Measurements from ENCODE around the gene IP6K2. TPM values are rescaled to one million over a fixed set of nuclear protein-coding genes. Genes with fewer than 3 reads are reported as not detected.

The IP6K2 gene
- polyA plus RNA-seq, 12 donors: 64.8 to 144 (median 77.8) TPM; not detected in 1

DNA sequence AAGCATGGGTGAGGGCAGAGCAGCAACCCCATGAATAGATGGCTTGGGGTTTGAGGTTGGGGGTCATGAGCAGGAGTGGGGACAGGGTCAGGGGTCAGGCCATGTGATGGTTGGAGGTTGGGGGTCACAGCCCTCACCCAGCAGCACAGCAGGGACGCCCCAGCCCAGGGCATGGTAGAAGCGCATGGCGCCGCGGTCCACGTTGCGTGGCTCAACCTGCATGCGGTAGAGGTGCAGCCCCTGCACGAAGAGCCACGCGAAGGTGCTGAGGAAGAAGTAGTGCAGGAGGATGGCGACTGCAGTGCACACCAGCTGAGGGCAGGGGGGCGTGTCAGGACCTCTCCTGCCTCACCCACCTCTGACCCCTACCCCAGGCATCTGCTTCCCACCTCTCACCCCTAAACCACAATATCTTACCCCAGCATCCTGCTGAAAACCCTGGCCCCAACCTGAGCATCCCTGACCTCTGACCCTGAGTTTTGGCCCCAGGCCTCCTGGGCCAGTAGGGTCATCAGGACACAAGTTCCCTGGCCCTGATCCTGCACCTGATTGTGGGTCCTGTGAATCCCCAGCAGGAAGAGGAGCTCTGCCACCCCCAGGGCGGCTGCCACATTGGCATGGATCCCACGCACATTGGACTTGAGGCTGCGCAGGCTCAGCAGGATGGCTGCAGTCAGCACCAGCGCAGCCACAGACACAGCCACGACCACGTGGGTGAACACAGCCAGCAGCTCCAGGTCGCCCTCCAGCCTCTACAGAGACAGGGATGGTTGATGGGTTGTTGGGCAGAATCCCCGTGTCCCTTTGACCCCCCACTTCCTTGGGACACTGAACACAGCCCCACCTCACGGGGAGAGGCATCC lies 71.9 kb downstream of the IP6K2 start:
- DNase-seq: no peak

DNA sequence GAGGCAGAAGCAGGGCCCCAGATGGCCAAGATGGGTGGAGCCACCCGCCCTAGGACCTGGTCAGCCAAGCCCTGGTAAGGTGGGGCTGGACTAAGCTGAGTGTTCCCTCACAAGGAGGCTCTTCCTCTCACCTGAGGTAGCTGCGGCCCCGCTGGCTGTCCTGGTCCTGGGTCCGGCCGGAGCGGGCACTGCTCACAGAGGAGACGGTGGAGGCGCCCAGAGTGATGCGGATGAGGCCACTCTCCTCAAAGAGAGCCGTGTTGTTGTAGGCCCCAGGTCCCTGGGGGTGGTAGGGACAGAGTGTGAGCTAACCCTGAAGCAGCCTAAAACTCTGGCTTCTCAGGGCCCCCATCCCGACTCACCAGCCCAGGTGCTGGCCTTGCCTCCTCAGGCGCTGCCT lies 74.4 kb downstream of the IP6K2 start:
- DNase-seq: no peak

DNA sequence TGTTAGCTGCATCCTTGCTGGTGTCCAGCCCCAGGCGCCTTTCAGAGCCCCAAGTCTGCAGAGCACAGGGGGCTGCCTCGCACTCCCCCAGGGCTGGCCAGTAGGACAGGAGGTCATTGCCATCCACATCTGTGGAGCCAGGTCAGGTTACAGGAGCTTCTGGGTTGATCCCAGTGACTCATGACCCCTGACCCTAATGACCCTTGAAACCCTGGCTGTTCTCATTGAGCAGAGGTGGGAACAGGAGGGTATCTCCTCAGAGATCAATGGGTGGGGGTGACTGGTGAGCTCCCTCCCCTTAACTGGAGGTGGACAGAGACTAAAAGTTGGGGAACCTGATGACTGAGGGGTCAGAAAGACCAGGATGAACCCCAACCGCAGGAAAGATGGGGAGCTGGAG lies 75.6 kb downstream of the IP6K2 start:
- DNase-seq: no peak

DNA sequence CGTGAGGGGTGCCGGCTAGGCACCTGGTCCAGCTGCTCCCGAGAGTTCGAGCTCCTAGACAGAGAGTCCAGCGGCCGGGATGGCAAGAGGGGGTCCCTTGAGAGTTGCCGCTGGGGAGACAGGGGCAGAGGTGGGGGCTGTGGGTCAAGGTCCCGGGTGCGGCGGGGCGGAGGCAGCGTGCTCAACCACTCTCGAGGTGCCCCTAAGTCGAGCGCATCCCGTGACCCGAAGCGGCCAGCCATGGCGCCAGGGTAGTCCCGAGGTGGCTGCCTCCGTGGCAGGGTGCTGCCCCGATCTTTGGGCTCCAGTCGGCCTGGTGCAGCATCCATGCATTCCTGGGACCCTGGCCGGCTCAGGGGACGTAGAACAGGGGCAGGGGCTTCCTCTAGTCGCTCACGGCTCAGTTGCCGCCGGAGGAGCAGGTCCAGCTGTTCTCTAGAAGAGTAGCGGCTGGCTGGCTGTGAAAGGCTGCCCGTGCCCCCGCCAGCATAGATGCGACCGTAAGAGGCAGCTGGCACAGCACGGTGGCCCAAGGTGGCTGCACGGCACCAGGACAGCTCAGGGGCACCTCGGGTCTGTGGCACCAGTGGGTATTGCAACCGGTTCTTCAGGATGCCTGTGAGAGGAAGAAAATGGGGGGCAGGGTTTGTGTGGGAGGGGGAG lies 76.9 kb downstream of the IP6K2 start:
- DNase-seq: no peak

Other genes starting within 250 kb of the IP6K2 start
- 100 to 1,000 TPM in 1 of 12 donors, 10 to 100 TPM in 10, not detected in 1; 51.7 to 115 (median 67.4) TPM for gene SHISA5, start 213.0 kb downstream of the IP6K2 start, polyA plus RNA-seq (ENCODE audit: insufficient read length in 12 of 12)
- 1 to 10 TPM in 10 of 12 donors, not detected in 2; 3.1 to 7.4 (median 5.6) TPM for gene PFKFB4, start 160.4 kb downstream of the IP6K2 start, polyA plus RNA-seq (ENCODE audit: insufficient read length in 12 of 12)
- gene UCN2, start 153.4 kb downstream of the IP6K2 start, polyA plus RNA-seq (ENCODE audit: insufficient read length in 12 of 12): 1 to 10 TPM in 1 of 12 donors, under 1 TPM in 3, not detected in 8; 0.25 to 6.5 (median 0.68) TPM
- 100 to 1,000 TPM in 1 of 12 donors, 10 to 100 TPM in 4, 1 to 10 TPM in 6, not detected in 1; 4.3 to 163 (median 7.9) TPM for gene COL7A1, start 121.9 kb downstream of the IP6K2 start, polyA plus RNA-seq (ENCODE audit: insufficient read length in 12 of 12)
- gene UQCRC1, start 107.6 kb downstream of the IP6K2 start, polyA plus RNA-seq (ENCODE audit: insufficient read length in 12 of 12): 100 to 1,000 TPM in 11 of 12 donors, not detected in 1; 121 to 187 (median 168) TPM
- under 1 TPM in 1 of 12 donors, not detected in 11; 0.51 TPM for gene TMEM89, start 95.5 kb downstream of the IP6K2 start, polyA plus RNA-seq (ENCODE audit: insufficient read length in 12 of 12)
- gene SLC26A6, start 81.8 kb downstream of the IP6K2 start, polyA plus RNA-seq (ENCODE audit: insufficient read length in 12 of 12): 10 to 100 TPM in 4 of 12 donors, 1 to 10 TPM in 7, not detected in 1; 6.9 to 46.2 (median 8.5) TPM
- 1 to 10 TPM in 1 of 12 donors, under 1 TPM in 10, not detected in 1; 0.26 to 8.9 (median 0.54) TPM for gene CELSR3, start 54.3 kb downstream of the IP6K2 start, polyA plus RNA-seq (ENCODE audit: insufficient read length in 12 of 12)
- 10 to 100 TPM in 2 of 12 donors, 1 to 10 TPM in 9, not detected in 1; 5.2 to 17.8 (median 7.7) TPM for gene NCKIPSD, start 31.3 kb downstream of the IP6K2 start, polyA plus RNA-seq (ENCODE audit: insufficient read length in 12 of 12)
- 100 to 1,000 TPM in 1 of 12 donors, 10 to 100 TPM in 11; 36.0 to 214 (median 44.3) TPM for gene PRKAR2A, start 130.7 kb upstream of the IP6K2 start, polyA plus RNA-seq (ENCODE audit: insufficient read length in 12 of 12)
- 10 to 100 TPM in 11 of 12 donors, not detected in 1; 11.3 to 20.8 (median 17.2) TPM for gene SLC25A20, start 181.7 kb upstream of the IP6K2 start, polyA plus RNA-seq (ENCODE audit: insufficient read length in 12 of 12)
- gene ARIH2, start 201.6 kb upstream of the IP6K2 start, polyA plus RNA-seq (ENCODE audit: insufficient read length in 12 of 12): 10 to 100 TPM in 11 of 12 donors, not detected in 1; 48.3 to 95.2 (median 61.1) TPM

Measured in muscle of arm (tissue), 12 donors.